Stimulated activated naive CD8-positive, alpha-beta T cell treated with anti-CD3 and anti-CD28 coated beads, Interleukin-15, Interleukin-2, amounts not matched to agents 100 ng/mL and 50 ng/mL, for 24 hours (primary cell): Measurements from ENCODE around the gene ADAMTS17.

Experiments used
- H3K27ac Mint-ChIP-seq: one replicate; pipeline ENCODE4 v1.8.0; 2021; ENCODE audit warnings: mild to moderate bottlenecking, mixed read lengths
- H3K27me3 Mint-ChIP-seq: one replicate; pipeline ENCODE4 v1.8.0; 2021; ENCODE audit warnings: mixed read lengths
- H3K36me3 Mint-ChIP-seq: one replicate; pipeline ENCODE4 v1.8.0; 2021; ENCODE audit warnings: low read depth, mixed read lengths
- H3K4me1 Mint-ChIP-seq: one replicate; pipeline ENCODE4 v1.8.0; 2021; ENCODE audit warnings: low read depth, mixed read lengths
- H3K4me3 Mint-ChIP-seq: one replicate; pipeline ENCODE4 v1.8.0; 2021; ENCODE audit warnings: mild to moderate bottlenecking, mixed read lengths
- H3K9me3 Mint-ChIP-seq: one replicate; pipeline ENCODE4 v1.8.0; 2021; ENCODE audit warnings: mixed read lengths

Gene ADAMTS17

GRCh38 chr15:100039994-100040393 is 301.8 kb downstream of the ADAMTS17 start:
- no peak overlapping the region for H3K4me3 Mint-ChIP-seq
- no peaks in the 10 kb centered on the region for H3K4me1 Mint-ChIP-seq
- H3K9me3 Mint-ChIP-seq = no peaks in the 10 kb centered on the region
- H3K36me3 Mint-ChIP-seq = no peaks in the 10 kb centered on the region
- H3K27me3 Mint-ChIP-seq = no peaks in the 10 kb centered on the region
- no peak overlapping the region for H3K27ac Mint-ChIP-seq

- Mint-ChIP-seq H3K27ac (no peak overlapping the region), H3K9me3 (no peaks in the 10 kb centered on the region), H3K36me3 (no peaks in the 10 kb centered on the region), H3K27me3 (no peaks in the 10 kb centered on the region), H3K4me3 (no peak overlapping the region), H3K4me1 (no peaks in the 10 kb centered on the region)
Measured at GRCh38 chr15:100038736-100039135, 303.0 kb downstream of the ADAMTS17 start.

- no peaks in the 10 kb centered on the region for H3K36me3 Mint-ChIP-seq
- no peak overlapping the region for H3K27ac Mint-ChIP-seq
- no peaks in the 10 kb centered on the region for H3K9me3 Mint-ChIP-seq
- H3K27me3 Mint-ChIP-seq = no peaks in the 10 kb centered on the region
- H3K4me3 Mint-ChIP-seq = no peak overlapping the region
- H3K4me1 Mint-ChIP-seq = no peaks in the 10 kb centered on the region
Measured at GRCh38 chr15:100037901-100038300, 303.9 kb downstream of the ADAMTS17 start.

GRCh38 chr15:100036015-100036414 is 305.8 kb downstream of the ADAMTS17 start:
- Mint-ChIP-seq H3K9me3 (no peaks in the 10 kb centered on the region), H3K4me1 (no peaks in the 10 kb centered on the region), H3K27me3 (no peaks in the 10 kb centered on the region), H3K36me3 (no peaks in the 10 kb centered on the region), H3K4me3 (no peak overlapping the region), H3K27ac (no peak overlapping the region)

- Mint-ChIP-seq H3K9me3 (no peaks in the 10 kb centered on the region), H3K36me3 (peaks cover 4% of the 10 kb centered on the region), H3K27me3 (no peaks in the 10 kb centered on the region)
Measured at GRCh38 chr15:100034191-100034590, 307.6 kb downstream of the ADAMTS17 start.

GRCh38 chr15:100033140-100033857 is 308.5 kb downstream of the ADAMTS17 start:
- H3K36me3 Mint-ChIP-seq = peaks cover 11% of the 10 kb centered on the region
- no peak overlapping the region for H3K4me3 Mint-ChIP-seq
- H3K9me3 Mint-ChIP-seq = peaks cover under 1% of the 10 kb centered on the region
- no peaks in the 10 kb centered on the region for H3K4me1 Mint-ChIP-seq
- no peaks in the 10 kb centered on the region for H3K27me3 Mint-ChIP-seq
- H3K27ac Mint-ChIP-seq = no peak overlapping the region

More at GRCh38 chr15:100034191-100034590, 307.6 kb downstream of the ADAMTS17 start:
- H3K4me1 Mint-ChIP-seq = no peaks in the 10 kb centered on the region
- H3K4me3 Mint-ChIP-seq = no peak overlapping the region
- no peak overlapping the region for H3K27ac Mint-ChIP-seq

- H3K4me3 Mint-ChIP-seq = no peak overlapping the region
- H3K36me3 Mint-ChIP-seq = peaks cover 19% of the 10 kb centered on the region
- H3K9me3 Mint-ChIP-seq = peaks cover 6% of the 10 kb centered on the region
- H3K27me3 Mint-ChIP-seq = no peaks in the 10 kb centered on the region
- H3K4me1 Mint-ChIP-seq = no peaks in the 10 kb centered on the region
- no peak overlapping the region for H3K27ac Mint-ChIP-seq
Measured at GRCh38 chr15:100032358-100033085, 309.3 kb downstream of the ADAMTS17 start.

- Mint-ChIP-seq H3K4me3 (no peak overlapping the region), H3K4me1 (no peaks in the 10 kb centered on the region), H3K27ac (no peak overlapping the region), H3K27me3 (no peaks in the 10 kb centered on the region), H3K9me3 (peaks cover 13% of the 10 kb centered on the region), H3K36me3 (peaks cover 26% of the 10 kb centered on the region)
Measured at GRCh38 chr15:100031665-100032357, 310.0 kb downstream of the ADAMTS17 start.

GRCh38 chr15:100030586-100031229 is 311.1 kb downstream of the ADAMTS17 start:
- Mint-ChIP-seq H3K27me3 (no peaks in the 10 kb centered on the region), H3K36me3 (peaks cover 26% of the 10 kb centered on the region), H3K4me3 (no peak overlapping the region), H3K9me3 (peaks cover 16% of the 10 kb centered on the region), H3K4me1 (no peaks in the 10 kb centered on the region), H3K27ac (no peak overlapping the region)

- peaks cover 16% of the 10 kb centered on the region for H3K9me3 Mint-ChIP-seq
- no peaks in the 10 kb centered on the region for H3K4me1 Mint-ChIP-seq
- peaks cover 26% of the 10 kb centered on the region for H3K36me3 Mint-ChIP-seq
- H3K4me3 Mint-ChIP-seq = no peak overlapping the region
- no peaks in the 10 kb centered on the region for H3K27me3 Mint-ChIP-seq
- no peak overlapping the region for H3K27ac Mint-ChIP-seq
Measured at GRCh38 chr15:100029868-100030479, 311.8 kb downstream of the ADAMTS17 start.

- Mint-ChIP-seq H3K36me3 (peaks cover 26% of the 10 kb centered on the region), H3K27ac (no peak overlapping the region), H3K4me3 (no peak overlapping the region), H3K4me1 (no peaks in the 10 kb centered on the region), H3K27me3 (no peaks in the 10 kb centered on the region), H3K9me3 (peaks cover 16% of the 10 kb centered on the region)
Measured at GRCh38 chr15:100029045-100029444, 312.7 kb downstream of the ADAMTS17 start.

- Mint-ChIP-seq H3K4me3 (no peak overlapping the region), H3K27ac (no peak overlapping the region), H3K4me1 (no peaks in the 10 kb centered on the region), H3K27me3 (no peaks in the 10 kb centered on the region), H3K9me3 (peaks cover 16% of the 10 kb centered on the region), H3K36me3 (peaks cover 26% of the 10 kb centered on the region)
Measured at GRCh38 chr15:100026041-100026440, 315.7 kb downstream of the ADAMTS17 start.

- Mint-ChIP-seq H3K4me1 (no peaks in the 10 kb centered on the region), H3K9me3 (peaks cover 12% of the 10 kb centered on the region), H3K4me3 (no peak overlapping the region), H3K27ac (no peak overlapping the region), H3K36me3 (peaks cover 13% of the 10 kb centered on the region), H3K27me3 (no peaks in the 10 kb centered on the region)
Measured at GRCh38 chr15:100022806-100023205, 319.0 kb downstream of the ADAMTS17 start.

- H3K9me3 Mint-ChIP-seq = peaks cover 8% of the 10 kb centered on the region
- no peaks in the 10 kb centered on the region for H3K27me3 Mint-ChIP-seq
- peaks cover 9% of the 10 kb centered on the region for H3K36me3 Mint-ChIP-seq
- H3K4me1 Mint-ChIP-seq = no peaks in the 10 kb centered on the region
- H3K4me3 Mint-ChIP-seq = no peak overlapping the region
- H3K27ac Mint-ChIP-seq = no peak overlapping the region
Measured at GRCh38 chr15:100022391-100022790, 319.4 kb downstream of the ADAMTS17 start.
